Activated naive CD4-positive, alpha-beta T cell treated with anti-CD3 and anti-CD28 coated beads, Interleukin-2, amount 50 U/mL, for 72 hours (primary cell): ENCODE results near the gene SMARCA4. TPM values are rescaled to one million over a fixed set of nuclear protein-coding genes. Genes with fewer than 3 reads are reported as not detected.
A peak's percentile ranks its signal among the peaks of the same experiment; 100 is the strongest.
"Not testable (repeated sequence)": the region's sequence is repeated elsewhere in the genome, so short reads cannot be mapped to it uniquely, and the experiment has no call there.

Experiments
- ATAC-seq, 2 donors: fragments of 150-1000 bp; cut with Tn5 transposase; 2 replicates each; pipeline ENCODE4 v1.10.0; 2021; ENCODE audit warnings: mild to moderate bottlenecking in 2 of 2, moderate library complexity in 2 of 2
- DNase-seq, 2 donors: peaks; one replicate each; pipeline ENCODE4 v3.0.0; 2021 to 2022; ENCODE audit warnings: low spot score in 2 of 2
- H3K27ac Mint-ChIP-seq, 2 donors: one replicate each; pipeline ENCODE4 v1.8.0; 2022; ENCODE audit warnings: mild to moderate bottlenecking in 2 of 2, mixed read lengths in 2 of 2
- H3K36me3 Mint-ChIP-seq, 2 donors: one replicate each; pipeline ENCODE4 v1.8.0; 2022; ENCODE audit warnings: mixed read lengths in 2 of 2
- H3K9me3 Mint-ChIP-seq, 2 donors: one replicate each; pipeline ENCODE4 v1.8.0; 2022; ENCODE audit warnings: mixed read lengths in 2 of 2
- total RNA-seq, 2 donors: library from RNA; stranded (reverse); gene quantifications; one replicate each; pipeline ENCODE4 v1.2.3, GENCODE V29; 2022

Gene SMARCA4
- total RNA-seq, 2 donors from 2014 or later = 86.8 to 99.4 TPM

GRCh38 chr19:11102944-11103343 is 142.1 kb downstream of the SMARCA4 start:
- ATAC-seq (peak in 1 of 2 donors; percentile 18), DNase-seq (no peak)
- no peak overlapping the region for H3K27ac Mint-ChIP-seq
- H3K36me3 Mint-ChIP-seq = peaks cover 21 to 37% of the 10 kb centered on the region in 2 donors
- no peaks in the 10 kb centered on the region for H3K9me3 Mint-ChIP-seq

GRCh38 chr19:11103667-11104066 is 142.8 kb downstream of the SMARCA4 start:
- not testable (repeated sequence) for ATAC-seq, H3K9me3 Mint-ChIP-seq, H3K27ac Mint-ChIP-seq, DNase-seq
- peaks cover 21 to 37% of the 10 kb centered on the region in 2 donors for H3K36me3 Mint-ChIP-seq

- H3K27ac Mint-ChIP-seq = no peak overlapping the region
- DNase-seq (no peak), ATAC-seq (no peak)
- H3K9me3 Mint-ChIP-seq = no peaks in the 10 kb centered on the region
- peaks cover 16 to 29% of the 10 kb centered on the region in 2 donors for H3K36me3 Mint-ChIP-seq
Measured at GRCh38 chr19:11105014-11105636, 144.3 kb downstream of the SMARCA4 start.

- peak overlapping the region in 1 of 2 donors; percentile 37 for H3K27ac Mint-ChIP-seq
- peaks cover 14 to 25% of the 10 kb centered on the region in 2 donors for H3K36me3 Mint-ChIP-seq
- DNase-seq = no peak
- ATAC-seq = no peak
- H3K9me3 Mint-ChIP-seq = no peaks in the 10 kb centered on the region
Measured at GRCh38 chr19:11106477-11106876, 145.6 kb downstream of the SMARCA4 start.

- DNase-seq (no peak), ATAC-seq (no peak)
- H3K9me3 Mint-ChIP-seq = no peaks in the 10 kb centered on the region
- no peak overlapping the region for H3K27ac Mint-ChIP-seq
- peaks cover 13 to 18% of the 10 kb centered on the region in 2 donors for H3K36me3 Mint-ChIP-seq
Measured at GRCh38 chr19:11108746-11109145, 147.9 kb downstream of the SMARCA4 start.

DNA sequence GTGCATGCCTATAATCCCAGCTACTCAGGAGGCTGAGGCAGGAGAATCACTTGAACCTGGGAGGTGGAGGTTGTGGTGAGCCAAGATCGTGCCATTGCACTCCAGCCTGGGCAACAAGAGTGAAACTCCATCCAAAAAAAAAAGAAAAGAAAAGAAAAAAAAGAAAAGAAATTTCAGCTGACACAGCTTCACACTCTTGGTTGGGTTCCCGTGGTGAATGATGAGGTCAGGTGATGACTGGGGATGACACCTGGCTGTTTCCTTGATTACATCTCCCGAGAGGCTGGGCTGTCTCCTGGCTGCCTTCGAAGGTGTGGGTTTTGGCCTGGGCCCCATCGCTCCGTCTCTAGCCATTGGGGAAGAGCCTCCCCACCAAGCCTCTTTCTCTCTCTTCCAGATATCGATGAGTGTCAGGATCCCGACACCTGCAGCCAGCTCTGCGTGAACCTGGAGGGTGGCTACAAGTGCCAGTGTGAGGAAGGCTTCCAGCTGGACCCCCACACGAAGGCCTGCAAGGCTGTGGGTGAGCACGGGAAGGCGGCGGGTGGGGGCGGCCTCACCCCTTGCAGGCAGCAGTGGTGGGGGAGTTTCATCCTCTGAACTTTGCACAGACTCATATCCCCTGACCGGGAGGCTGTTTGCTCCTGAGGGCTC is 150.4 kb downstream of the SMARCA4 start:
- DNase-seq = no peak
- peak in 1 of 2 donors; percentile 14 for ATAC-seq
- no peaks in the 10 kb centered on the region for H3K9me3 Mint-ChIP-seq
- peaks cover 16 to 29% of the 10 kb centered on the region in 2 donors for H3K36me3 Mint-ChIP-seq
- H3K27ac Mint-ChIP-seq = no peak overlapping the region

DNA sequence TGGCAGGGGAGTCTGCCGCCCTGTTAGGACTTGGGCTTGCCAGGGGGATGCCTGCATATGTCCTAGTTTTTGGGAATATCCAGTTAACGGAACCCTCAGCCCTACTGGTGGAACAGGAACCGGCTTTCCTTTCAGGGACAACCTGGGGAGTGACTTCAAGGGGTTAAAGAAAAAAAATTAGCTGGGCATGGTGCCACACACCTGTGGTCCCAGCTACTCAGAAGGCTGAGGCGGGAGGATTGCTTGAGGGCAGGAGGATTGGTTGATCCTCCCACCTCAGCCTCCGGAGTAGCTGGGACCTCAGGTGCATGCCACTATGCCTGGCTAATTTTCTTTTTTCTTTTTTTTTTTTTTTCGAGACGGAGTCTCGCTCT is 150.9 kb downstream of the SMARCA4 start:
- H3K9me3 Mint-ChIP-seq = no peaks in the 10 kb centered on the region
- no peak overlapping the region for H3K27ac Mint-ChIP-seq
- ATAC-seq = no peak
- peaks cover 17 to 33% of the 10 kb centered on the region in 2 donors for H3K36me3 Mint-ChIP-seq
- no peak for DNase-seq

Other genes with a start within 250 kb of the SMARCA4 start
- gene DNM2, start 243.0 kb upstream of the SMARCA4 start, total RNA-seq = 100 to 1,000 TPM; 191 to 219 TPM
- 10 to 100 TPM in 1 of 2 donors, 1 to 10 TPM in 1; 9.7 to 15.0 TPM for gene TMED1, start 124.8 kb upstream of the SMARCA4 start, total RNA-seq
- gene C19orf38, start 112.6 kb upstream of the SMARCA4 start, total RNA-seq = 1 to 10 TPM; 3.5 to 6.4 TPM
- gene CARM1, start 89.5 kb upstream of the SMARCA4 start, total RNA-seq = 10 to 100 TPM; 46.4 to 73.6 TPM
- 10 to 100 TPM; 27.1 to 45.7 TPM for gene YIPF2, start 32.4 kb upstream of the SMARCA4 start, total RNA-seq
- gene TIMM29, start 32.2 kb upstream of the SMARCA4 start, total RNA-seq = 10 to 100 TPM; 17.2 to 24.1 TPM
- gene LDLR, start 128.4 kb downstream of the SMARCA4 start, total RNA-seq = 10 to 100 TPM; 53.0 to 66.6 TPM
- 10 to 100 TPM; 48.7 to 86.4 TPM for gene SPC24, start 194.8 kb downstream of the SMARCA4 start, total RNA-seq
- gene KANK2, start 236.5 kb downstream of the SMARCA4 start, total RNA-seq = 1 to 10 TPM; 1.6 to 5.5 TPM